HepG2 (cell line): ENCODE results near the gene MAP3K3. TPM values are rescaled to one million over a fixed set of nuclear protein-coding genes. Genes with fewer than 3 reads are reported as not detected.

Source experiments
- ATAC-seq: fragments of 200-7000 bp; cut with Tn5 transposase; 3 replicates; pipeline ENCODE4 v1.9.1; 2020; ENCODE audit warnings: mild to moderate bottlenecking, moderate library complexity
- BruUV-seq: library from RNA; stranded (reverse); fragments of 400-500 nt; replicated peaks from 2 replicates; lab custom pipeline; 2021; lab: Mats Ljungman, UMichigan
- CTCF ChIA-PET: fragments of 300-600 bp; formaldehyde crosslinking; extraction: SDS; loops from one replicate; lab custom pipeline; 2021; ENCODE audit warnings: low total read pairs, inconsistent platforms, low intra/inter-chr PET ratio; lab: Yijun Ruan, JAX
- POLR2A ChIA-PET: fragments of 350-600 bp; sonication (Branson Sonifier 250); formaldehyde crosslinking; loops from one replicate; lab custom pipeline; 2020; ENCODE audit warnings: antibody characterized with exemption, inconsistent platforms; lab: Yijun Ruan, JAX
- DNase-seq: peaks from one replicate; pipeline ENCODE4 v3.0.0-alpha.2; 2015; ENCODE audit warnings: low spot score
- FAIRE-seq: peaks from 3 replicates; lab custom pipeline; 2011; peaks lifted over from hg19 to GRCh38; lab: Jason Lieb, UNC
- H2AFZ ChIP-seq: one replicate; pipeline ENCODE4 v1.6.1; 2011; ENCODE audit warnings: low read length, inconsistent platforms
- H3K27ac ChIP-seq: fragments of 300-600 bp; 3 replicates; pipeline ENCODE4 v1.8.0; 2011; ENCODE audit warnings: mixed run types, mild to moderate bottlenecking, mixed read lengths, low read length, inconsistent platforms; ENCODE audit not compliant: insufficient read depth; ENCODE audit errors: extremely low read length
- H3K27me3 ChIP-seq, 2 experiments: fragments of 200-600 bp in 1 of 2; 2 replicates in 1 of 2; 3 replicates in 1 of 2; pipeline versions ENCODE4 v1.6.0 to v1.8.0; 2011; ENCODE audit warnings: low read length in 2 of 2, mild to moderate bottlenecking in 2 of 2, moderate library complexity in 2 of 2, inconsistent platforms in 1 of 2; ENCODE audit not compliant: insufficient read depth in 2 of 2, control insufficient read depth in 1 of 2
- H3K36me3 ChIP-seq, 2 experiments: fragments of 200-600 bp in 1 of 2; replicated peaks in 1 of 2; 2 replicates in 1 of 2; 3 replicates in 1 of 2; pipeline versions ENCODE4 v1.5.1 to v1.8.0; 2011; ENCODE audit warnings: low read length in 2 of 2, inconsistent platforms in 1 of 2; ENCODE audit not compliant: insufficient read depth in 2 of 2, control insufficient read depth in 1 of 2
- H3K4me1 ChIP-seq: 2 replicates; pipeline ENCODE4 v1.5.1; 2012; ENCODE audit warnings: low read length, inconsistent platforms; ENCODE audit not compliant: insufficient read depth
- H3K4me2 ChIP-seq: 2 replicates; pipeline ENCODE4 v1.6.0; 2011; ENCODE audit warnings: low read depth, low read length, inconsistent platforms
- H3K4me3 ChIP-seq, 3 experiments: fragments of 200-600 bp in 1 of 3; sonication (generic), shearing (Covaris generic) in 1 of 3; replicated peaks in 1 of 3; 2 replicates each; pipeline ENCODE4 v1.5.1; 2011 to 2016; ENCODE audit warnings: low read length in 3 of 3, inconsistent platforms in 2 of 3, low read depth in 2 of 3, mild to moderate bottlenecking in 2 of 3, control low read depth in 1 of 3, mixed read lengths in 1 of 3; ENCODE audit not compliant: insufficient read depth in 1 of 3
- H3K79me2 ChIP-seq: one replicate; pipeline ENCODE4 v1.6.1; 2011; ENCODE audit warnings: low read length, inconsistent platforms; ENCODE audit not compliant: insufficient read depth
- H3K9ac ChIP-seq: 2 replicates; pipeline ENCODE4 v1.6.0; 2011; ENCODE audit warnings: mild to moderate bottlenecking, low read depth, low read length, inconsistent platforms; ENCODE audit not compliant: insufficient read depth
- H3K9me3 ChIP-seq: 2 replicates; pipeline ENCODE4 v1.5.1; 2012; ENCODE audit warnings: mild to moderate bottlenecking, low read length
- H4K20me1 ChIP-seq: 2 replicates; pipeline ENCODE4 v1.6.0; 2011; ENCODE audit warnings: inconsistent platforms, mild to moderate bottlenecking, low read length, moderate library complexity; ENCODE audit not compliant: insufficient read depth
- CBX1 ChIP-seq: IDR thresholded peaks from one replicate; pipeline ENCODE4 v1.6.1; 2016; ENCODE audit warnings: antibody characterized with exemption, low read depth
- CREM ChIP-seq, 2 experiments: sonication (generic) in 1 of 2; formaldehyde crosslinking in 1 of 2; IDR thresholded peaks; 2 replicates each; pipeline versions ENCODE4 v1.4.0 to v1.6.1; 2016 to 2020; ENCODE audit warnings: antibody characterized with exemption in 1 of 2, mild to moderate bottlenecking in 1 of 2, missing genetic modification reagents in 1 of 2
- EZH2 ChIP-seq: conservative IDR thresholded peaks from 2 replicates; pipeline ENCODE4 v1.6.1; 2012; ENCODE audit warnings: mild to moderate bottlenecking, low read depth, low read length, moderate library complexity
- HDAC1 ChIP-seq: sonication (generic); formaldehyde crosslinking; IDR thresholded peaks from 2 replicates; pipeline ENCODE4 v1.5.1; 2020; ENCODE audit warnings: mild to moderate bottlenecking, missing genetic modification reagents
- HDAC2 ChIP-seq: sonication (generic); formaldehyde crosslinking; IDR thresholded peaks from 2 replicates; pipeline ENCODE4 v1.4.0; 2020; ENCODE audit warnings: missing genetic modification reagents
- IKZF4 ChIP-seq: sonication (generic); formaldehyde crosslinking; IDR thresholded peaks from 2 replicates; pipeline ENCODE4 v1.5.1; 2020; ENCODE audit warnings: borderline replicate concordance, mild to moderate bottlenecking, low read depth, missing genetic modification reagents; ENCODE audit errors: not compliant biosample characterization
- KDM2A ChIP-seq: sonication (generic); formaldehyde crosslinking; IDR thresholded peaks from 2 replicates; pipeline ENCODE4 v1.4.0; 2020; ENCODE audit warnings: low read depth, missing genetic modification reagents, borderline replicate concordance
- KMT2A ChIP-seq: sonication (generic); formaldehyde crosslinking; IDR thresholded peaks from 2 replicates; pipeline ENCODE4 v1.4.0; 2020; ENCODE audit warnings: missing genetic modification reagents
- ZBTB8A ChIP-seq: sonication (generic); formaldehyde crosslinking; IDR thresholded peaks from 2 replicates; pipeline ENCODE4 v1.4.0; 2020; ENCODE audit warnings: mild to moderate bottlenecking, low read depth, missing genetic modification reagents, borderline replicate concordance
- ZNF138 ChIP-seq: sonication (generic); formaldehyde crosslinking; IDR thresholded peaks from 2 replicates; pipeline ENCODE4 v1.5.0; 2020; ENCODE audit warnings: mild to moderate bottlenecking, low read depth, missing genetic modification reagents
- ZNF484 ChIP-seq: sonication (generic); formaldehyde crosslinking; IDR thresholded peaks from 2 replicates; pipeline ENCODE4 v1.5.1; 2020; ENCODE audit warnings: mild to moderate bottlenecking, low read depth, missing genetic modification reagents, borderline replicate concordance
- ZNF589 ChIP-seq: sonication (generic); formaldehyde crosslinking; conservative IDR thresholded peaks from 2 replicates; pipeline ENCODE4 v1.8.0; 2022; ENCODE audit warnings: mild to moderate bottlenecking, moderate library complexity, missing genetic modification reagents
- ZNF609 ChIP-seq: sonication (generic); formaldehyde crosslinking; IDR thresholded peaks from 2 replicates; pipeline ENCODE4 v1.4.0; 2020; ENCODE audit warnings: mild to moderate bottlenecking, missing genetic modification reagents, borderline replicate concordance
- WGBS: methylation state at CpG from one replicate; pipeline ENCODE4 v1.1.6; 2017; ENCODE audit warnings: low lambda C conversion rate; 5-methylcytosine and 5-hydroxymethylcytosine counted together
- in situ Hi-C: cut with HindIII; loops from 2 replicates; pipeline ENCODE4 v1.10.0; 2017; ENCODE audit warnings: low pct_unique_long_range_greater_than_20kb; ENCODE audit not compliant: extremely low pct_ligation_motif_present
- intact Hi-C: fragments of 100-400 bp; cut with micrococcal nuclease; formaldehyde crosslinking; loops from one replicate; pipeline ENCODE4 v1.10.0; 2022; ENCODE audit not compliant: unreplicated experiment
- polyA plus RNA-seq, 8 experiments: library from polyadenylated mRNA; depleted of rRNA in 3 of 8; stranded (reverse) in 7 of 8; unstranded in 1 of 8; fragments of >200 nt; fragmentation: Illumina TruSeq in 4 of 8; extraction: Trizol in 4 of 8; gene quantifications; 2 replicates each; pipeline versions ENCODE4 v1.2.1 to v1.2.3, GENCODE V29; 2011 to 2016; ENCODE audit warnings: low read depth in 4 of 8, missing spikeins in 1 of 8, mixed read lengths in 1 of 8; ENCODE audit not compliant: insufficient read depth in 1 of 8
- total RNA-seq, 5 experiments: library from RNA; depleted of rRNA; stranded (reverse); fragments of >200 nt; fragmentation: Illumina TruSeq; extraction: Trizol; gene quantifications; 2 replicates each; pipeline ENCODE4 v1.2.3, GENCODE V29; 2016; ENCODE audit warnings: low read depth in 1 of 5
- TF ChIP-seq, protein P1 (sequence below): sonication (generic); formaldehyde crosslinking; IDR thresholded peaks from 2 replicates; pipeline ENCODE4 v1.4.0; 2020; ENCODE audit warnings: mild to moderate bottlenecking, missing genetic modification reagents
- TF ChIP-seq, protein P2 (sequence below): sonication (generic); formaldehyde crosslinking; IDR thresholded peaks from 2 replicates; pipeline ENCODE4 v1.5.0; 2020; ENCODE audit warnings: mild to moderate bottlenecking, missing genetic modification reagents, borderline replicate concordance
- TF ChIP-seq, protein P3 (sequence below): sonication (generic); formaldehyde crosslinking; IDR thresholded peaks from 2 replicates; pipeline ENCODE4 v1.5.0; 2020; ENCODE audit warnings: missing genetic modification reagents

The MAP3K3 gene
- total and polyA plus RNA-seq, 2 of the 13 experiments (the other 11 are each of a cell fraction or from before 2014, with no cell fraction given) = 17.7 to 21.8 TPM

- DNase-seq (no peak), ATAC-seq (no peak), FAIRE-seq (no peak)
- Histone ChIP-seq H3K4me2 (no peak overlapping the region), H3K27me3 (no peaks in the 10 kb centered on the region), H3K27ac (no peak overlapping the region), H3K4me3 (no peak overlapping the region), H3K9ac (no peak overlapping the region), H3K36me3 (peaks cover 19 to 47% of the 10 kb centered on the region in 2 experiments; a peak in 4 of 5 replicates), H2AFZ (no peak overlapping the region), H3K4me1 (no peaks in the 10 kb centered on the region), H4K20me1 (no peaks in the 10 kb centered on the region), H3K9me3 (no peaks in the 10 kb centered on the region), H3K79me2 (no peaks in the 10 kb centered on the region)
- TF ChIP-seq ZNF138 = no peak
- no peak for TF ChIP-seq CBX1
- TF ChIP-seq ZNF589 (CRISPR knock-in tag) = no peak
- no peak for TF ChIP-seq IKZF4 (CRISPR knock-in tag)
- no peak for TF ChIP-seq KMT2A (CRISPR knock-in tag)
- TF ChIP-seq HDAC1 (CRISPR knock-in tag) = no peak
- TF ChIP-seq, protein P1, sequence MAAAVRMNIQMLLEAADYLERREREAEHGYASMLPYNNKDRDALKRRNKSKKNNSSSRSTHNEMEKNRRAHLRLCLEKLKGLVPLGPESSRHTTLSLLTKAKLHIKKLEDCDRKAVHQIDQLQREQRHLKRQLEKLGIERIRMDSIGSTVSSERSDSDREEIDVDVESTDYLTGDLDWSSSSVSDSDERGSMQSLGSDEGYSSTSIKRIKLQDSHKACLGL (CRISPR knock-in tag) = no peak
- TF ChIP-seq, protein P2, sequence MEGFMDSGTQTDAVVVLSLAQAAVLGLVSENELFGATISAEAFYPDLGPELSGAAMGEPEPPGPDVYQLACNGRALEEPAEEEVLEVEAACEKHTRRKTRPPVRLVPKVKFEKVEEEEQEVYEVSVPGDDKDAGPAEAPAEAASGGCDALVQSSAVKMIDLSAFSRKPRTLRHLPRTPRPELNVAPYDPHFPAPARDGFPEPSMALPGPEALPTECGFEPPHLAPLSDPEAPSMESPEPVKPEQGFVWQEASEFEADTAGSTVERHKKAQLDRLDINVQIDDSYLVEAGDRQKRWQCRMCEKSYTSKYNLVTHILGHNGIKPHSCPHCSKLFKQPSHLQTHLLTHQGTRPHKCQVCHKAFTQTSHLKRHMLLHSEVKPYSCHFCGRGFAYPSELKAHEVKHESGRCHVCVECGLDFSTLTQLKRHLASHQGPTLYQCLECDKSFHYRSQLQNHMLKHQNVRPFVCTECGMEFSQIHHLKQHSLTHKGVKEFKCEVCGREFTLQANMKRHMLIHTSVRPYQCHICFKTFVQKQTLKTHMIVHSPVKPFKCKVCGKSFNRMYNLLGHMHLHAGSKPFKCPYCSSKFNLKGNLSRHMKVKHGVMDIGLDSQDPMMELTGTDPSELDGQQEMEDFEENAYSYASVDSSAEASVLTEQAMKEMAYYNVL (CRISPR knock-in tag) = no peak
- TF ChIP-seq ZBTB8A (CRISPR knock-in tag) = no peak
- no peak for TF ChIP-seq CREM (IDR thresholded peaks at IDR 0.05)
- TF ChIP-seq CREM (CRISPR knock-in tag; IDR thresholded peaks at IDR 0.05) = no peak
- TF ChIP-seq HDAC2 (CRISPR knock-in tag) = no peak
- no peak for TF ChIP-seq KDM2A (CRISPR knock-in tag)
- TF ChIP-seq, protein P3, sequence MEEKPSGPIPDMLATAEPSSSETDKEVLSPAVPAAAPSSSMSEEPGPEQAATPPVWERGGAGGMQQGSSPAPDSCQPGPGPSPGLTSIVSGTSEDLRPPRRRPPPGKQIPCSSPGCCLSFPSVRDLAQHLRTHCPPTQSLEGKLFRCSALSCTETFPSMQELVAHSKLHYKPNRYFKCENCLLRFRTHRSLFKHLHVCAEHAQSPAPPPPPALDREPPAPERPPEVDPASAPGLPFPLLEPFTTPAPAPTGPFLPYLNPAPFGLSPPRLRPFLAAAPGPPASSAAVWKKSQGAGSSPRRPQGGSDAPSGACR (CRISPR knock-in tag) = no peak
- no peak for TF ChIP-seq ZNF484 (CRISPR knock-in tag)
- no peak for TF ChIP-seq ZNF609 (CRISPR knock-in tag)
- no peak for TF ChIP-seq EZH2
- ChIA-PET CTCF (no interaction called here), POLR2A (no interaction called here)
- 89% methylated on average over 1 of the region's 1 CpG for WGBS
- in situ Hi-C loops (no loop called here), intact Hi-C loops (no loop called here)
- no TSS peak for BruUV-seq
These were observed 60.2 kb downstream of the MAP3K3 start for GRCh38 chr17:63682441-63682840.
